Suprapubic skin (tissue), 4 donors: ENCODE data around the gene ST3GAL3. TPM values are rescaled to one million over a fixed set of nuclear protein-coding genes. Genes with fewer than 3 reads are reported as not detected.

ENCODE experiments used
- DNase-seq, 2 donors: peaks; one replicate each; pipeline ENCODE4 v3.0.0-alpha.2; 2019; ENCODE audit warnings: low spot score in 2 of 2
- H3K27ac ChIP-seq: fragments of 200-600 bp; sonication (generic); one replicate; pipeline ENCODE4 v1.5.1; 2019
- H3K27me3 ChIP-seq: fragments of 200-600 bp; sonication (generic); one replicate; pipeline ENCODE4 v1.5.1; 2019
- H3K36me3 ChIP-seq: fragments of 200-600 bp; sonication (generic); one replicate; pipeline ENCODE4 v1.5.1; 2019
- H3K4me1 ChIP-seq: fragments of 200-600 bp; sonication (generic); one replicate; pipeline ENCODE4 v1.5.1; 2019
- H3K4me3 ChIP-seq: fragments of 200-600 bp; sonication (generic); one replicate; pipeline ENCODE4 v1.5.1; 2019; ENCODE audit warnings: mild to moderate bottlenecking
- H3K9me3 ChIP-seq: fragments of 200-600 bp; sonication (generic); one replicate; pipeline ENCODE4 v1.5.1; 2019
- EP300 ChIP-seq: sonication (generic); formaldehyde crosslinking; IDR thresholded peaks from one replicate; pipeline ENCODE4 v1.6.1; 2017; ENCODE audit warnings: antibody characterized with exemption
- POLR2A ChIP-seq, 2 donors: fragments of 450-650 bp; IDR thresholded peaks; one replicate each; pipeline ENCODE4 v1.6.1; 2017; ENCODE audit warnings: antibody characterized with exemption in 2 of 2, mild to moderate bottlenecking in 2 of 2, moderate library complexity in 2 of 2
- POLR2AphosphoS5 ChIP-seq, 3 donors: sonication (generic); formaldehyde crosslinking; IDR thresholded peaks; one replicate each; pipeline ENCODE4 v1.6.1; 2017; ENCODE audit warnings: antibody characterized with exemption in 3 of 3
- WGBS: methylation state at CpG from one replicate; pipeline ENCODE4 v1.1.5; 2018; 5-methylcytosine and 5-hydroxymethylcytosine counted together
- total RNA-seq, 4 donors: library from RNA; depleted of rRNA; stranded (reverse); fragments of >200 nt; gene quantifications; one replicate each; pipeline ENCODE4 v1.1.0, GENCODE V29; 2016
- TF ChIP-seq, protein P1 (sequence below), 2 donors: fragments of 200-600 bp in 1 of 2; fragments of 450-650 bp in 1 of 2; sonication (generic) in 1 of 2; IDR thresholded peaks; one replicate each; pipeline ENCODE4 v1.5.1; 2016 to 2019; ENCODE audit warnings: antibody characterized with exemption in 2 of 2, mild to moderate bottlenecking in 1 of 2, moderate library complexity in 1 of 2

Gene ST3GAL3
- total RNA-seq, 4 donors from 2014 or later = 6.3 to 21.0 (median 9.9) TPM

DNA sequence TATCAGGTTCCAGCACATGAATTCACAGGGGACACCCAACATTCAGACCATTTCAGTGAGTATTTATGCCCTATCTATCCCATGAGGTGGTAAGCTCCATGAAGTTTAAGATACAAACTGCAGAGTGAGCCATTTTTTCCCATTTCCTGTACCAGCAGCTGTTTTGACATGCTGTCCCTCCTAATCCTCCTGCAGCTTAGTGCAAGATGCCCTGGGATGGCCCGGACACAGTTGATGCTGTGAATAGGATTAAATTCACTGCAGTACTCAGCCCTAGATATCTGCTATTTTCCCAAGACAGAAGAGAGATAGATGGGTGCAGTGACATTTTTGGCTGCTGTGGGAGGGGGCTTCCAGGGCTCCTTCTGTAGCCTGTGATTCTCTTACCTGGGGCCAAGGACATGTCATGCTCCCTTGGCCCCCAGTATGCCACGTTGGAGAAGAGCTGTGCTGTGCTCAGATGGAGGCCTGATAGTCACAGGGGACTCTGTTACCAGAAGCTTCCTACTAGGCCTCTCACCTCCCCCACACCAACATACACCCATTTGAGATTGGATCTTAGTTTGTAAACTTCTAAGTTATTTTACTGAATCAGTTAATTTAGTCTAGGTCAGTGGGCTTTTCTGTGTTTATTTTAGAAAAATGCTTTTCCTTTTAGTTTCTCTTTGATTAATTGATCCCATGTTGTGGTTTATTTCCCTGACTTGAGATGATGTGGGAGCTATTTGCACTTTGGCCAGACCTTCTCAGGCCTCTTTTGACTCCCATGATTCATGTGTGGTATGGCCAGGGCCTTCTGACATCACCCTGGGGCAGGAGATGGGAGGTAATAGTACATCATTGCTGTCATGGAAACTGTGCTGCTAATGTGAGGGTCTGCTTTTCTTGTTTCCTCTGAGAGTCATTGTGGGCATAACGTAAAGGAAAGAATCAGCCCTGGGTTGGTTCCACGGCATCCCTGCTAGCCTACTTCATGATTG is 92.6 kb downstream of the ST3GAL3 start:
- Histone ChIP-seq H3K36me3 (no peaks in the 10 kb centered on the region), H3K9me3 (no peaks in the 10 kb centered on the region), H3K4me1 (no peaks in the 10 kb centered on the region), H3K27me3 (no peaks in the 10 kb centered on the region), H3K4me3 (no peak overlapping the region), H3K27ac (no peak overlapping the region)
- DNase-seq = no peak
- WGBS = 79% methylated on average over 4 of the region's 4 CpGs
- TF ChIP-seq EP300 (no peak), POLR2A (IDR thresholded peaks at IDR 0.05) (no peak), POLR2AphosphoS5 (IDR thresholded peaks at IDR 0.05) (no peak)
- TF ChIP-seq, protein P1, sequence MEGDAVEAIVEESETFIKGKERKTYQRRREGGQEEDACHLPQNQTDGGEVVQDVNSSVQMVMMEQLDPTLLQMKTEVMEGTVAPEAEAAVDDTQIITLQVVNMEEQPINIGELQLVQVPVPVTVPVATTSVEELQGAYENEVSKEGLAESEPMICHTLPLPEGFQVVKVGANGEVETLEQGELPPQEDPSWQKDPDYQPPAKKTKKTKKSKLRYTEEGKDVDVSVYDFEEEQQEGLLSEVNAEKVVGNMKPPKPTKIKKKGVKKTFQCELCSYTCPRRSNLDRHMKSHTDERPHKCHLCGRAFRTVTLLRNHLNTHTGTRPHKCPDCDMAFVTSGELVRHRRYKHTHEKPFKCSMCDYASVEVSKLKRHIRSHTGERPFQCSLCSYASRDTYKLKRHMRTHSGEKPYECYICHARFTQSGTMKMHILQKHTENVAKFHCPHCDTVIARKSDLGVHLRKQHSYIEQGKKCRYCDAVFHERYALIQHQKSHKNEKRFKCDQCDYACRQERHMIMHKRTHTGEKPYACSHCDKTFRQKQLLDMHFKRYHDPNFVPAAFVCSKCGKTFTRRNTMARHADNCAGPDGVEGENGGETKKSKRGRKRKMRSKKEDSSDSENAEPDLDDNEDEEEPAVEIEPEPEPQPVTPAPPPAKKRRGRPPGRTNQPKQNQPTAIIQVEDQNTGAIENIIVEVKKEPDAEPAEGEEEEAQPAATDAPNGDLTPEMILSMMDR (IDR thresholded peaks at IDR 0.05) = no peak

DNA sequence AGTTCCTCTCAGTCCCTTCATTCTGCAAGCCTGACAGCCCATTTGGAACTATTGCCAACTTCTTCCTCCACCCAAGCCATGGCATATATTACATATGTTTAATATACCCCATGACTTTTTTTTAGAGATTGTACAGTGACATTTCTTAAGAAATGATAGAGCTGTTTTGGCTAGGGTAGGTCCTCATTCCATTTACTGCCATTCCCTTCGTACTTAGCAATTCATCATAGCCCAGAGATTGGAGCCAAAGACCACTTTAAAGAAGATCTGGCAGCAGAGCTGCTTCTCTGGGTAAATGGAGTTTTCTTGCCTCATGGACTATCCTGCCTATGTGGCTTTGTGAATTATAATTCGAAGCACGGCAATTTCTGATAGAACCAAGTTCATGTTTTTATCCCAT is 93.4 kb downstream of the ST3GAL3 start:
- 96% methylated on average over 3 of the region's 3 CpGs for WGBS
- TF ChIP-seq POLR2AphosphoS5 (IDR thresholded peaks at IDR 0.05) = no peak
- TF ChIP-seq, protein P1 (IDR thresholded peaks at IDR 0.05) = no peak
- no peak for TF ChIP-seq POLR2A (IDR thresholded peaks at IDR 0.05)
- TF ChIP-seq EP300 = no peak
- DNase-seq = no peak
- H3K27me3 ChIP-seq = no peaks in the 10 kb centered on the region
- no peaks in the 10 kb centered on the region for H3K4me1 ChIP-seq
- H3K4me3 ChIP-seq = no peak overlapping the region
- no peak overlapping the region for H3K27ac ChIP-seq
- H3K9me3 ChIP-seq = no peaks in the 10 kb centered on the region
- H3K36me3 ChIP-seq = no peaks in the 10 kb centered on the region

DNA sequence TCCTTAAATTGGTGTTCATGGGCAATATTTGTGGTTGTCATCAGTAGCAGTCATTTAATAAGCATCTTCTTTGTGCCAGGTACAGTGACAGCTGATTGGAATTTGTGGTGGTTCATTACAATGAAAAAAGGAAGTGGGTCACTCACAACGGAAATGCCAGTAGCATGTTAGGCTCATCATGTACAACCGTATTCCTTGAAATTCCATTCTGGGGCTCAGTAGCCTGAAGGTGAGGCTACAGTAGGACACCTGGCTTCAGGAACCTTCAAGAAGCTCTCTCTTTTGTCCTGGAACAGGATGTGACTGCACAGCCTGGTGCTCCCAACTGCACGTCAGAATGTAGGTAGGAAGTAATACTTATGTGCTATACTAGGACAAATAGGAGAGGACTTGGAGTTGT is 93.9 kb downstream of the ST3GAL3 start:
- Histone ChIP-seq H3K27me3 (no peaks in the 10 kb centered on the region), H3K27ac (no peak overlapping the region), H3K4me1 (no peaks in the 10 kb centered on the region), H3K9me3 (no peaks in the 10 kb centered on the region), H3K36me3 (no peaks in the 10 kb centered on the region), H3K4me3 (no peak overlapping the region)
- TF ChIP-seq, protein P1 (IDR thresholded peaks at IDR 0.05) = no peak
- no peak for TF ChIP-seq EP300
- WGBS = 87% methylated on average over 3 of the region's 3 CpGs
- DNase-seq = no peak

DNA sequence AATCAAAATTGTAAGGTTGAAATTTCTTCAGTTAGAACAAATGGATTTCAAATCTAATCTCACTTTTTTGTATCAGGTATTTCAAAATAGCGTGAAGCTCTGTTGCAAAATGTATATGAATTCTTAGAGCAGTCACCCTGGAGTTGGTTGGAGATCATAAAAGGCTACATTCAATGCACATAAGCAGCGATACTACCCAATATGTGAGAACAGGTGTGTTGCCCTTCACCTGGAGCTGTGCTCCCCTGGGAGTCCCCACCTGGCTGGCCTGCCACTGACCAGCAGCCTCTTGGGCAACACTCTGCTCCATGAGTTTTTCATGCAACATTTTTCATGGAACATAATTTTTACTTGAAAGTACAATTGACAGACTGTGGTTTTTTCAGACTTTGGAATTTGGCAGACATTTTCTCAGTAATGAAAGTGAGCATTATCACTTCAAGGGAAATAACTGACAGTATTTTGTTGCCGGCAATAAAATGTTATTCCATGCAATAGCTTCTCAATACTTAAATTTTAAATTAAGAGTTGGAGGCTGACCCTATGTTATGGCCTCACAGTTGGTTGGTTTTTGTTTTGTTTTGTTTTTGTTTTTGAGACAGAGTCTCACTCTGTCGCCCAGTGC is 95.1 kb downstream of the ST3GAL3 start:
- Histone ChIP-seq H3K4me3 (no peak overlapping the region), H3K27me3 (no peaks in the 10 kb centered on the region), H3K36me3 (no peaks in the 10 kb centered on the region), H3K4me1 (no peaks in the 10 kb centered on the region), H3K27ac (no peak overlapping the region), H3K9me3 (no peaks in the 10 kb centered on the region)
- TF ChIP-seq EP300 (no peak), POLR2A (IDR thresholded peaks at IDR 0.05) (no peak), POLR2AphosphoS5 (IDR thresholded peaks at IDR 0.05) (no peak)
- TF ChIP-seq, protein P1 (IDR thresholded peaks at IDR 0.05) = no peak
- WGBS = 89% methylated on average over 4 of the region's 4 CpGs
- no peak for DNase-seq

DNA sequence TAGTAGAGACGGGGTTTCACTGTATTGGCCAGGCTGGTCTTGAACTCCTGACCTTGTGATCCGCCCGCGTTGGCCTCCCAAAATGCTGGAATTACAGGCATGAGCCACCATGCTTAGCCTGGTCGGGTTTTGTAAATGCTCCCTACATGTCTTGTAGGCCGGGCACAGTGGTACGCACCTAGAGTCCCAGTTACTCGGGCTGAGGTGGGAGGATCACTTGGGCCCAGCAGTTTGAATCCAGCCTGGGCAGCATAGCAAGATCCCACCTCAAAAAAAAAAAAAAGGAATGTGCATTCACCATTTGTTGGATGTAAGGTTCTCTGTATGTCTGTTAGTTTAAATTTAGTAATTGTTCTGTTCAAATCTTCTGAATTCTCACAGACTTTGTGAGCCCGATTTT is 95.8 kb downstream of the ST3GAL3 start:
- DNase-seq = no peak
- Histone ChIP-seq H3K36me3 (no peaks in the 10 kb centered on the region), H3K9me3 (no peaks in the 10 kb centered on the region), H3K27ac (no peak overlapping the region), H3K4me3 (no peak overlapping the region), H3K27me3 (no peaks in the 10 kb centered on the region), H3K4me1 (no peaks in the 10 kb centered on the region)
- TF ChIP-seq, protein P1 (IDR thresholded peaks at IDR 0.05) = no peak
- TF ChIP-seq POLR2AphosphoS5 (IDR thresholded peaks at IDR 0.05) = no peak
- TF ChIP-seq EP300 = no peak
- TF ChIP-seq POLR2A (IDR thresholded peaks at IDR 0.05) = no peak
- WGBS = 91% methylated on average over 9 of the region's 9 CpGs
